ENCODE measurements around the gene ADISSP.

DNA sequence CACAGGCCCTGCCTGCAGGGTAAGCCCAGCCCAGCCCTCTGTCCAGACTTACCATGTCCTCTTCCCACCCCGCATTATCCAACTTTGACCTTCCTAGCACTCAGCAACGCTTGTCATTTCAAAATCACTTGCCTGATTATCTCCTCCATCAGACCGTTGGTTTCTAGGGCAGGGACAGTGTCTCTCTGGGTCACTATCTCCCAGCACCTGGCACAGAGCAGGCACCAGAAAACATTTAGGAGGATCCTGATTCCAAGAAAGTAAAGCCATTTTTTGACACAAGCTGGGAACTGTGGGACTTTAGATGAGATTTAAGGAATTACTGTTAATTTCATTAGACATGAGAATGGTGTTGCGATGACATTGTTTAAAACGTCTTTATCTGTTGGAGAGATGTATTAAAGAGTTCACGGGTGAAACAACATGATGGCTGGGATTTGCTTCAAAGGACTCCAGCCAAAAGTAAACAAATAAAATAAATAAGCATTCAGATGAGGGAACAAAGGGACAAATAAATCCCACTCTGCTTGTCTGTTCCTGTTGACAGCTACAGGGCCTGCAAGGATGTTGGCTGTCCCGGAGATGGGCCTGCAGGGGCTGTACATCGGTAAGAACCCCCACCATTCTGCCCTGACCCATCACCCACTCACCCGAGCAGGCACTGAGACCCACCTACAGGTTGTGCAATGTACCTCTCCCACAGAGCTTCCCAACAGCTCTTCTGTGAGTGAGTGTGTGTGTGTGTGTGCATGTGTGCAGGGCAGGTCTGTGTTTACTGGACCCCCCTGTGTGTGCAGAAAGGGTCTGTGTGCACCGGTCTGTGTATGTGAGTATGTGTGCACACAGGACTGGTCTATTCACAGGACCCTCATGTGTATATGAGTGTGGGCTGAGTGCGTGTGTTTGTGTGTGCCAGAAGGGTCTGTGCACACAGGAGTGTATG is 29.2 kb downstream of the ADISSP start:
- TF ChIP-seq, protein P1, sequence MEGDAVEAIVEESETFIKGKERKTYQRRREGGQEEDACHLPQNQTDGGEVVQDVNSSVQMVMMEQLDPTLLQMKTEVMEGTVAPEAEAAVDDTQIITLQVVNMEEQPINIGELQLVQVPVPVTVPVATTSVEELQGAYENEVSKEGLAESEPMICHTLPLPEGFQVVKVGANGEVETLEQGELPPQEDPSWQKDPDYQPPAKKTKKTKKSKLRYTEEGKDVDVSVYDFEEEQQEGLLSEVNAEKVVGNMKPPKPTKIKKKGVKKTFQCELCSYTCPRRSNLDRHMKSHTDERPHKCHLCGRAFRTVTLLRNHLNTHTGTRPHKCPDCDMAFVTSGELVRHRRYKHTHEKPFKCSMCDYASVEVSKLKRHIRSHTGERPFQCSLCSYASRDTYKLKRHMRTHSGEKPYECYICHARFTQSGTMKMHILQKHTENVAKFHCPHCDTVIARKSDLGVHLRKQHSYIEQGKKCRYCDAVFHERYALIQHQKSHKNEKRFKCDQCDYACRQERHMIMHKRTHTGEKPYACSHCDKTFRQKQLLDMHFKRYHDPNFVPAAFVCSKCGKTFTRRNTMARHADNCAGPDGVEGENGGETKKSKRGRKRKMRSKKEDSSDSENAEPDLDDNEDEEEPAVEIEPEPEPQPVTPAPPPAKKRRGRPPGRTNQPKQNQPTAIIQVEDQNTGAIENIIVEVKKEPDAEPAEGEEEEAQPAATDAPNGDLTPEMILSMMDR (conservative IDR thresholded peaks at IDR 0.05; ENCODE audit: low read depth, low read length), result no peak
- TF ChIP-seq EZH2 (IDR thresholded peaks at IDR 0.05; ENCODE audit: low read length, unreplicated experiment), result no peak
- TF ChIP-seq EZH2phosphoT487 (IDR thresholded peaks at IDR 0.05; ENCODE audit: borderline replicate concordance, low read length), result no peak
